ENCODE measurements around the gene MMP20.

MMP20 gene

GRCh38 chr11:102592634-102593581, 32.2 kb downstream of the MMP20 start:
- no peak for DNase-seq (ENCODE audit: low spot score)

- no peak for DNase-seq (ENCODE audit: low spot score)
Measured at GRCh38 chr11:102592131-102592530, 33.0 kb downstream of the MMP20 start.

GRCh38 chr11:102591160-102591718, 33.9 kb downstream of the MMP20 start:
- DNase-seq (ENCODE audit: low spot score), result no peak

GRCh38 chr11:102590276-102591049, 34.7 kb downstream of the MMP20 start:
- DNase-seq (ENCODE audit: low spot score), result no peak

- DNase-seq (ENCODE audit: low spot score), result no peak
Measured at GRCh38 chr11:102589047-102589459, 36.1 kb downstream of the MMP20 start.

GRCh38 chr11:102587722-102588121, 37.4 kb downstream of the MMP20 start:
- no peak for DNase-seq (ENCODE audit: low spot score)

- no peak for DNase-seq (ENCODE audit: low spot score)
Measured at GRCh38 chr11:102583141-102583873, 41.8 kb downstream of the MMP20 start.

- no peak for DNase-seq (ENCODE audit: low spot score)
Measured at GRCh38 chr11:102582140-102582539, 43.0 kb downstream of the MMP20 start.

GRCh38 chr11:102581066-102581465, 44.1 kb downstream of the MMP20 start:
- DNase-seq (ENCODE audit: low spot score), result no peak

GRCh38 chr11:102580185-102580951, 44.8 kb downstream of the MMP20 start:
- no peak for DNase-seq (ENCODE audit: low spot score)

- no peak for DNase-seq (ENCODE audit: low spot score)
Measured at GRCh38 chr11:102577723-102578122, 47.4 kb downstream of the MMP20 start.

GRCh38 chr11:102577182-102577581, 48.0 kb downstream of the MMP20 start:
- DNase-seq (ENCODE audit: low spot score), result no peak

- DNase-seq (ENCODE audit: low spot score), result no peak
Measured at GRCh38 chr11:102576350-102576749, 48.8 kb downstream of the MMP20 start.

GRCh38 chr11:102575012-102575411, 50.1 kb downstream of the MMP20 start:
- no peak for DNase-seq (ENCODE audit: low spot score)

GRCh38 chr11:102573851-102574250, 51.3 kb downstream of the MMP20 start:
- DNase-seq (ENCODE audit: low spot score), result no peak

- DNase-seq (ENCODE audit: low spot score), result no peak
Measured at GRCh38 chr11:102572554-102573220, 52.4 kb downstream of the MMP20 start.

- DNase-seq (ENCODE audit: low spot score), result no peak
Measured at GRCh38 chr11:102568851-102569250, 56.3 kb downstream of the MMP20 start.

- no peak for DNase-seq (ENCODE audit: low spot score)
Measured at GRCh38 chr11:102566112-102566511, 59.0 kb downstream of the MMP20 start.

- no peak for DNase-seq (ENCODE audit: low spot score)
Measured at GRCh38 chr11:102564110-102564509, 61.0 kb downstream of the MMP20 start.

- no peak for DNase-seq (ENCODE audit: low spot score)
Measured at GRCh38 chr11:102561636-102562035, 63.5 kb downstream of the MMP20 start.

- DNase-seq (ENCODE audit: low spot score), result no peak
Measured at GRCh38 chr11:102560555-102561011, 64.5 kb downstream of the MMP20 start.

All from HuH-7.5 (cell line).